ENCODE measurements around the gene ABCC2. TPM values are rescaled to one million over a fixed set of nuclear protein-coding genes. Genes with fewer than 3 reads are reported as not detected.

The ABCC2 gene
- total RNA-seq, 1 donor from 2014 or later: 1.9 TPM

DNA sequence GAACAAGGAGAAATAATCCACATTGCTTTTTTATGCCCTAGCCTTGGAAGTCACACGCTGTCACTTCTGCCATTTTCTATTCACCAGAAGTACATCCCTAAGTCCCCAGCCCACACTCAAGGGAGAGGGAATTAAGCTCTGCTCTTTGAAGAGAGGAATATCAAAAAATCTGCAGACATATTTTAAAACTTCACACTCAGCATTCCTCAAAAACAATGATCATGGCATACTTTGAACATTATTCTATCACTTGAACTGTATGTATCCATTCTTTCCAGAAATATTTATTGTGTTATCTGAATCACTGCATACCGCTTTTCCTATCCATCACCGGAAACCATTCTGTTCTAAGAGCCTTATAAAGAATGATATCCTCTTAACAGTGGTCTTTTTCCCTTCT is 9.4 kb downstream of the ABCC2 start:
- intact Hi-C loops (cut with DNase I): no loop called here
- H3K27me3 ChIP-seq (ENCODE audit: low read depth): no peaks in the 10 kb centered on the region
- H3K9me3 ChIP-seq: no peaks in the 10 kb centered on the region
- DNase-seq (no peak), ATAC-seq (no peak)
- no peak for TF ChIP-seq CTCF (IDR thresholded peaks at IDR 0.05)
- H3K4me3 ChIP-seq: no peak overlapping the region
- H3K4me1 ChIP-seq: no peaks in the 10 kb centered on the region
- H3K36me3 ChIP-seq: no peaks in the 10 kb centered on the region
- no peak overlapping the region for H3K27ac ChIP-seq

- H3K9me3 ChIP-seq: no peaks in the 10 kb centered on the region
- intact Hi-C loops (cut with DNase I): no loop called here
- no peak for DNase-seq
- TF ChIP-seq CTCF (IDR thresholded peaks at IDR 0.05): no peak
- H3K4me3 ChIP-seq: no peak overlapping the region
- no peak overlapping the region for H3K27ac ChIP-seq
- no peak for ATAC-seq
- H3K4me1 ChIP-seq: no peaks in the 10 kb centered on the region
- H3K36me3 ChIP-seq: no peaks in the 10 kb centered on the region
- no peaks in the 10 kb centered on the region for H3K27me3 ChIP-seq (ENCODE audit: low read depth)
These were observed 11.4 kb downstream of the ABCC2 start for GRCh38 chr10:99793819-99794218.

DNA sequence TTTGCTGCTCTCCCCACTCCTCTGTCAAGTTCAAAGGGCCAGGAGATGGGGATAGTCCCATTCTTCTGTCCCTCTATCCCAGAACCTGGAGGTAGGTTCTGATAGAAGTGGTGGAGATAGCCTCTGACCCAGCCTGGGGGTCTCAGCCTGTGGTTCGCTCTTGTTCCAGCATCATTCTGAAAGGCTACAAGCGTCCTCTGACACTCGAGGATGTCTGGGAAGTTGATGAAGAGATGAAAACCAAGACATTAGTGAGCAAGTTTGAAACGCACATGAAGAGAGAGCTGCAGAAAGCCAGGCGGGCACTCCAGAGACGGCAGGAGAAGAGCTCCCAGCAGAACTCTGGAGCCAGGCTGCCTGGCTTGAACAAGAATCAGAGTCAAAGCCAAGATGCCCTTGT is 14.5 kb downstream of the ABCC2 start:
- H3K9me3 ChIP-seq: no peaks in the 10 kb centered on the region
- no peak for ATAC-seq
- H3K27me3 ChIP-seq (ENCODE audit: low read depth): no peaks in the 10 kb centered on the region
- DNase-seq: no peak
- no peaks in the 10 kb centered on the region for H3K36me3 ChIP-seq
- H3K27ac ChIP-seq: no peak overlapping the region
- TF ChIP-seq CTCF (IDR thresholded peaks at IDR 0.05): no peak
- intact Hi-C loops (cut with DNase I): no loop called here
- no peak overlapping the region for H3K4me3 ChIP-seq
- no peaks in the 10 kb centered on the region for H3K4me1 ChIP-seq

GRCh38 chr10:99798031-99798430 is 15.6 kb downstream of the ABCC2 start:
- no peaks in the 10 kb centered on the region for H3K36me3 ChIP-seq
- intact Hi-C loops (cut with DNase I): no loop called here
- no peak overlapping the region for H3K4me3 ChIP-seq
- H3K27ac ChIP-seq: no peak overlapping the region
- ATAC-seq: no peak
- no peaks in the 10 kb centered on the region for H3K27me3 ChIP-seq (ENCODE audit: low read depth)
- no peaks in the 10 kb centered on the region for H3K4me1 ChIP-seq
- no peak for DNase-seq
- TF ChIP-seq CTCF (IDR thresholded peaks at IDR 0.05): no peak
- H3K9me3 ChIP-seq: no peaks in the 10 kb centered on the region

- Histone ChIP-seq H3K9me3 (no peaks in the 10 kb centered on the region), H3K4me1 (no peaks in the 10 kb centered on the region), H3K36me3 (no peaks in the 10 kb centered on the region), H3K27ac (no peak overlapping the region), H3K4me3 (no peak overlapping the region), H3K27me3 (ENCODE audit: low read depth) (no peaks in the 10 kb centered on the region)
- ATAC-seq: no peak
- intact Hi-C loops (cut with DNase I): no loop called here
- DNase-seq: no peak
- TF ChIP-seq CTCF (IDR thresholded peaks at IDR 0.05): no peak
These were observed 16.5 kb downstream of the ABCC2 start for GRCh38 chr10:99798920-99799319.

DNA sequence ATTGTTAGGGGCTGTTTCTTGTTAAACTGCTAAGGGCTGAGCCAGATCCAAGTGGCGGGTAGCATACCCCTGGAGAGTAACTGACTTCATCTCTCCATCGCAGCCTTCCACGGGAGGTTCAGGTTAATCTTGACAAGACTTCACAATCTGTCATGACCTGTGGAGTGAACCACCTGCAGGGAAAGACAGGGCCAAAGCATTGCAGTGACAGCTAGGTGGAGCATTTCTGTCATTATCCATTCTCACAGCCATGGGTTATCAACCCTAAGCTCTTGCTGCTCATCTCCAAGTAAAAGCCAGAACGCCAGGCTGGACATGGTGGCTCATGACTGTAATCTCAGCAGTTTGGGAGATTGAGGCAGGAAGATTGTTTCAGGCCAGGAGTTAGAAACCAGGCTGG is 17.2 kb downstream of the ABCC2 start:
- Histone ChIP-seq H3K27ac (no peak overlapping the region), H3K4me3 (no peak overlapping the region), H3K4me1 (no peaks in the 10 kb centered on the region), H3K9me3 (no peaks in the 10 kb centered on the region), H3K27me3 (ENCODE audit: low read depth) (no peaks in the 10 kb centered on the region), H3K36me3 (no peaks in the 10 kb centered on the region)
- intact Hi-C loops (cut with DNase I): no loop called here
- ATAC-seq (no peak), DNase-seq (no peak)
- TF ChIP-seq CTCF (IDR thresholded peaks at IDR 0.05): no peak
